Vagina (tissue), 2 donors: ENCODE results near the gene EML4. TPM values are rescaled to one million over a fixed set of nuclear protein-coding genes. Genes with fewer than 3 reads are reported as not detected.
"Not testable (repeated sequence)": the region's sequence is repeated elsewhere in the genome, so short reads cannot be mapped to it uniquely, and the experiment has no call there.

Source experiments
- DNase-seq, 2 donors: peaks; one replicate each; pipeline ENCODE4 v3.0.0-alpha.2; 2017; ENCODE audit errors: extremely low spot score in 2 of 2
- H3K27ac ChIP-seq: fragments of 200-600 bp; sonication (generic); one replicate; pipeline ENCODE4 v1.5.1; 2019
- H3K27me3 ChIP-seq: fragments of 200-600 bp; sonication (generic); one replicate; pipeline ENCODE4 v1.5.1; 2019
- H3K36me3 ChIP-seq, 2 donors: fragments of 200-600 bp; sonication (generic); one replicate each; pipeline ENCODE4 v1.5.1; 2017 to 2019
- H3K4me1 ChIP-seq: fragments of 200-600 bp; sonication (generic); one replicate; pipeline ENCODE4 v1.5.1; 2019
- H3K4me3 ChIP-seq, 2 donors: fragments of 200-600 bp; sonication (generic); 1 replicate in 1 of 2; 2 replicates in 1 of 2; pipeline ENCODE4 v1.5.1; 2016 to 2019
- H3K9me3 ChIP-seq: fragments of 200-600 bp; sonication (generic); one replicate; pipeline ENCODE4 v1.5.1; 2019
- CTCF ChIP-seq, 3 experiments: fragments of 450-650 bp in 2 of 3; fragments of 200-600 bp in 1 of 3; sonication (generic) in 1 of 3; IDR thresholded peaks; one replicate each; pipeline ENCODE4 v1.5.1; 2017 to 2019; ENCODE audit warnings: antibody characterized with exemption in 3 of 3, mild to moderate bottlenecking in 2 of 3, moderate library complexity in 2 of 3
- POLR2A ChIP-seq, 2 donors: fragments of 450-650 bp; IDR thresholded peaks; one replicate each; pipeline ENCODE4 v1.6.1; 2017; ENCODE audit warnings: antibody characterized with exemption in 2 of 2, mild to moderate bottlenecking in 2 of 2, moderate library complexity in 2 of 2
- POLR2AphosphoS5 ChIP-seq, 2 donors: sonication (generic); formaldehyde crosslinking; IDR thresholded peaks; one replicate each; pipeline ENCODE4 v1.9.0; 2017; ENCODE audit warnings: antibody characterized with exemption in 2 of 2, mild to moderate bottlenecking in 2 of 2, low read depth in 1 of 2; ENCODE audit not compliant: insufficient read depth in 1 of 2
- intact Hi-C: fragments of 100-400 bp; cut with DNase I; formaldehyde crosslinking; loops from one replicate; pipeline ENCODE4 v1.15.1; 2023
- total RNA-seq: library from RNA; depleted of rRNA; stranded (reverse); fragments of >200 nt; gene quantifications from one replicate; pipeline ENCODE4 v1.2.3, GENCODE V29; 2016

EML4 gene
- total RNA-seq, 1 donor from 2014 or later = 26.0 TPM

- TF ChIP-seq POLR2A (IDR thresholded peaks at IDR 0.05) (no peak), CTCF (IDR thresholded peaks at IDR 0.05) (no peak), POLR2AphosphoS5 (IDR thresholded peaks at IDR 0.05; ENCODE audit: insufficient read depth in 1 of 2, low read depth in 1 of 2) (no peak)
- H3K9me3 ChIP-seq = no peaks in the 10 kb centered on the region
- no peak overlapping the region for H3K4me3 ChIP-seq
- intact Hi-C loops = loop anchor here (10.0 kb wide), 1 partner anchor 235 kb away; no protein-coding TSS in a partner anchor
- no peak overlapping the region for H3K27ac ChIP-seq
- H3K36me3 ChIP-seq = peaks cover 0 to 22% of the 10 kb centered on the region in 2 donors
- H3K4me1 ChIP-seq = no peaks in the 10 kb centered on the region
- DNase-seq = no peak
- no peaks in the 10 kb centered on the region for H3K27me3 ChIP-seq
Observed at GRCh38 chr2:42329736-42330135, 160.6 kb downstream of the EML4 start.

GRCh38 chr2:42331569-42332284 lies 162.6 kb downstream of the EML4 start:
- no peaks in the 10 kb centered on the region for H3K27me3 ChIP-seq
- H3K4me3 ChIP-seq = no peak overlapping the region
- no peaks in the 10 kb centered on the region for H3K9me3 ChIP-seq
- TF ChIP-seq POLR2AphosphoS5 (IDR thresholded peaks at IDR 0.05; ENCODE audit: insufficient read depth in 1 of 2, low read depth in 1 of 2) (no peak), POLR2A (IDR thresholded peaks at IDR 0.05) (no peak), CTCF (IDR thresholded peaks at IDR 0.05) (no peak)
- no peaks in the 10 kb centered on the region for H3K4me1 ChIP-seq
- H3K36me3 ChIP-seq = peaks cover 0 to 22% of the 10 kb centered on the region in 2 donors
- no peak for DNase-seq
- no peak overlapping the region for H3K27ac ChIP-seq
- intact Hi-C loops = loop anchor here (10.0 kb wide), 1 partner anchor 237 kb away; no protein-coding TSS in a partner anchor

GRCh38 chr2:42332575-42332974 lies 163.4 kb downstream of the EML4 start:
- intact Hi-C loops = loop anchor here (10.0 kb wide), 1 partner anchor 238 kb away; no protein-coding TSS in a partner anchor
- DNase-seq = no peak
- H3K36me3 ChIP-seq = peaks cover 0 to 22% of the 10 kb centered on the region in 2 donors
- H3K4me1 ChIP-seq = no peaks in the 10 kb centered on the region
- H3K9me3 ChIP-seq = no peaks in the 10 kb centered on the region
- no peak overlapping the region for H3K4me3 ChIP-seq
- H3K27ac ChIP-seq = no peak overlapping the region
- no peaks in the 10 kb centered on the region for H3K27me3 ChIP-seq
- TF ChIP-seq POLR2A (IDR thresholded peaks at IDR 0.05) (no peak), POLR2AphosphoS5 (IDR thresholded peaks at IDR 0.05; ENCODE audit: insufficient read depth in 1 of 2, low read depth in 1 of 2) (no peak), CTCF (IDR thresholded peaks at IDR 0.05) (no peak)

- no peaks in the 10 kb centered on the region for H3K4me1 ChIP-seq
- H3K27ac ChIP-seq = no peak overlapping the region
- H3K4me3 ChIP-seq = no peak overlapping the region
- intact Hi-C loops = loop anchor here (10.0 kb wide), 1 partner anchor 239 kb away; no protein-coding TSS in a partner anchor
- H3K27me3 ChIP-seq = no peaks in the 10 kb centered on the region
- H3K36me3 ChIP-seq = peaks cover 0 to 22% of the 10 kb centered on the region in 2 donors
- TF ChIP-seq CTCF (IDR thresholded peaks at IDR 0.05) (no peak), POLR2AphosphoS5 (IDR thresholded peaks at IDR 0.05; ENCODE audit: insufficient read depth in 1 of 2, low read depth in 1 of 2) (no peak), POLR2A (IDR thresholded peaks at IDR 0.05) (no peak)
- no peaks in the 10 kb centered on the region for H3K9me3 ChIP-seq
- no peak for DNase-seq
Observed at GRCh38 chr2:42333579-42333978, 164.4 kb downstream of the EML4 start.

- no peak for DNase-seq
- TF ChIP-seq CTCF (IDR thresholded peaks at IDR 0.05) = no peak
- no peak for TF ChIP-seq POLR2A (IDR thresholded peaks at IDR 0.05)
- TF ChIP-seq POLR2AphosphoS5 (IDR thresholded peaks at IDR 0.05; ENCODE audit: insufficient read depth in 1 of 2, low read depth in 1 of 2) = no peak
- Histone ChIP-seq H3K27ac (no peak overlapping the region), H3K36me3 (peaks cover 0 to 22% of the 10 kb centered on the region in 2 donors), H3K4me3 (no peak overlapping the region), H3K9me3 (no peaks in the 10 kb centered on the region), H3K27me3 (no peaks in the 10 kb centered on the region), H3K4me1 (no peaks in the 10 kb centered on the region)
- intact Hi-C loops = loop anchor here (10.0 kb wide), 1 partner anchor 239 kb away; no protein-coding TSS in a partner anchor
Observed at GRCh38 chr2:42334220-42334619, 165.1 kb downstream of the EML4 start.

GRCh38 chr2:42334865-42335264 lies 165.7 kb downstream of the EML4 start:
- H3K27ac ChIP-seq, H3K4me1 ChIP-seq, H3K27me3 ChIP-seq, H3K4me3 ChIP-seq, DNase-seq, H3K9me3 ChIP-seq: not testable (repeated sequence)
- intact Hi-C loops = loop anchor here (10.0 kb wide), 1 partner anchor 240 kb away; no protein-coding TSS in a partner anchor
- H3K36me3 ChIP-seq = peaks cover 0 to 22% of the 10 kb centered on the region in 2 donors
